HG03460 (cell line): ENCODE measurements around the gene MANEA.
"Not testable (repeated sequence)": the region's sequence is repeated elsewhere in the genome, so short reads cannot be mapped to it uniquely, and the experiment has no call there.

Source experiments
- ATAC-seq: cut with Tn5 transposase; IDR thresholded peaks from one replicate; pipeline ENCODE4 v1.9.1; 2021; ENCODE audit not compliant: unreplicated experiment

Gene MANEA, protein sequence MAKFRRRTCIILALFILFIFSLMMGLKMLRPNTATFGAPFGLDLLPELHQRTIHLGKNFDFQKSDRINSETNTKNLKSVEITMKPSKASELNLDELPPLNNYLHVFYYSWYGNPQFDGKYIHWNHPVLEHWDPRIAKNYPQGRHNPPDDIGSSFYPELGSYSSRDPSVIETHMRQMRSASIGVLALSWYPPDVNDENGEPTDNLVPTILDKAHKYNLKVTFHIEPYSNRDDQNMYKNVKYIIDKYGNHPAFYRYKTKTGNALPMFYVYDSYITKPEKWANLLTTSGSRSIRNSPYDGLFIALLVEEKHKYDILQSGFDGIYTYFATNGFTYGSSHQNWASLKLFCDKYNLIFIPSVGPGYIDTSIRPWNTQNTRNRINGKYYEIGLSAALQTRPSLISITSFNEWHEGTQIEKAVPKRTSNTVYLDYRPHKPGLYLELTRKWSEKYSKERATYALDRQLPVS

GRCh38 chr6:95577304-95578105 lies at the start of gene MANEA:
MANEA (plus strand) TSS chr6:95577535; CDS start chr6:95586440, 8,905 bp downstream.
- ATAC-seq, result peak; percentile 75

GRCh38 chr6:95529762-95530161 lies 47.6 kb upstream of the MANEA start:
- no peak for ATAC-seq

- no peak for ATAC-seq
Observed at GRCh38 chr6:95530176-95530819, 47.0 kb upstream of the MANEA start.

GRCh38 chr6:95543798-95544197 lies 33.5 kb upstream of the MANEA start:
- no peak for ATAC-seq

- no peak for ATAC-seq
Observed at GRCh38 chr6:95544517-95545225, 32.7 kb upstream of the MANEA start.

- ATAC-seq, result no peak
Observed at GRCh38 chr6:95545226-95545625, 32.1 kb upstream of the MANEA start.

GRCh38 chr6:95545686-95546085 lies 31.6 kb upstream of the MANEA start:
- ATAC-seq, result no peak

DNA sequence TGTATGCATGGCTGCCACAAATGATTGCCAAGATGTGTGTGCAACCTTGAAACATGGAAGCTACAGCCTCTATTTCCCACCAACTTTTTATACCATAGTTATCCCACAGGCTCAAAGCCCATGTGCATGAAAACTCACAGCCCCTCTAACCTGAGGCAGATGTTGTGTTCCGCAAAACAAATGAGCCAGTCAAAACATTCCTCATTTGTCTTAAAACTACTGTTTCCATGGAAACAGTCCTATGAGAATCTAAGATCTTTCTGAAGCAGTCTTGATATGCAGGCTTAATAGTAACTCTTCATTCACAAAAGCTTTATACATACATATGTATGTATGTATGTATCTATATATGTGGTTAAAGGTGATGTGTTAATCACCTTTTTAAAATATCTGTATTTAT lies 31.2 kb upstream of the MANEA start:
- ATAC-seq, result no peak

DNA sequence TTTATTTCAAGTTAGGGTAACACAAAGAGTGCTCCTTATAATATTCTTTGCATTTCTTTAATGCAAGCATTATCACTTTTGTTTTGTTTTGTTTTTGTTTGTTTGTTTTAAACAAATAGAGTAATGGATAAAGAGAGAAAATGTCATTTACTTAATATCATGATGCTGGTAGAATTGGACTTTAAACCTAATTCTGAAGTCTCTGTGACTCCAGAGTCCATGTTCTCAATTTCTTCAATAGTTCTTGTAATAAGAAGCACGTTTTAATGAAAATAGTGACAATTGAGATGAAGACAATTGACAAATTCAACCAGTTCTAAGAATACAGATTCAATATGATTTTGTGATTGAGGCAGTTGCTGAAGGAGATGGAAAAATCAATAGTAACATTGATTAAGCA lies 30.3 kb upstream of the MANEA start:
- no peak for ATAC-seq

DNA sequence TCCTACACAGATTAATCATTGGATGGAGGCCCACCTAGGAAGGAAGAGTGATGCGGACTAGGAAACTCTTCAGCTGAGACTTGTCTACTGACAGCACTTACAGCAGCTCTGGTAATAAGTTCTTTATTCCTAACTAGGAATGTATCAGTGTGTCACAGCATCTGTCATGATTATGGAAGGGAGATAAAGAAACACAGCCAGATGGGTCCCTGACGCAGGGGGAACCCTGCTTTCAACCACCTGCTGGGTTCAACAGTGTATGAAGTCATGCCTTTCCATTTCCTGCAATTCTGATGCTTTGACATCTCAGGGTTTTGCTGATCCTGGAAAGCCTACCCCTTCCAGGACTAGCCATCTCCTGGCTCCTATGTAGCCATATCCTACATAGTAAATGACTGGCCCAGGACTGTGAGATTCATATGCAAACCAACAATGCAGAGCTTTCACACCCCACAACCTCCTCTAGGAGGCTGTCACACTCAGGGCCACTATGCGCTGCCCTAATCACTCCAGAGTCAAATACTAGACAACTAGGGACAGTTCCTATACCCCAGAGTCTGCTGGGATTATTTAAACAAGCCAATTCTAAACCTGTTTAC lies 29.0 kb upstream of the MANEA start:
- no peak for ATAC-seq

- no peak for ATAC-seq
Observed at GRCh38 chr6:95551678-95552324, 25.5 kb upstream of the MANEA start.

DNA sequence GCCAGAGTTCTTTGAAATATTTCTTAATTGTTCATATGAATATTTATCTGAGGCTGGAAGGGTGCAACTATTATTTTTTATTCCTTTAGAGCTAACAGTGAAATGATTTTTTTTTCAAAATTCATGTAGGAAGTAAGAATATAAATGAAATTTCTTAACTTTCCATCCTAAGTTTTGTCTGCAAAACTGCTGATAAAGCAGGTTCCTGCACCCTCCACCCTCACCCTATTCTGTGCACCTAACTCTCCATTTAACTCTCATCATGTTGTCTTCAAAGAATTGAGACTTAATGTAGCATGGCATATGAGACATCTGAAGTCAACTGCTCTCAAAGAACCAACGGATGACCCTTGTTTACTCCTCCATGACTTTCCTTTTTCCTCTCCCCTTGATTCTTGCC lies 23.5 kb upstream of the MANEA start:
- ATAC-seq, result no peak

GRCh38 chr6:95560956-95561355 lies 16.4 kb upstream of the MANEA start:
- ATAC-seq, result not testable (repeated sequence)

DNA sequence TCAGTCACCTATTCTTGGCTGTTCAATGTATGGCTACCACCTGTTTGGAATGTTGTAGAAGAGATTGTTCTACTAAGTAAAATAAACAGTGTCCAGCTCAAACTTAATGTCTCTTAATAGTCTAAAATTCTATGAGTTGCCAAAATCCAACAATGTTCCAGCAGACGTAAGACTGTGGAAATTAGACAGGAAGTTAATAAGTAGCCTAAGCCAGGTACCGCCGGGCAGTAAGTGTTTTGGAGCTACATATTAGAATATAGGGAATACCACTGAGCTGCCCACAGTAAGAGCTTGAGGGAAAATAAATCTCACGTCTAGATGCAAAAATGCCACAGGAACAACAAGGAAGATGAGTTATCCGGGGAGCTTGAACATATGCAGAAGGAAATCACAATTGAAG lies 7.8 kb upstream of the MANEA start:
- no peak for ATAC-seq

DNA sequence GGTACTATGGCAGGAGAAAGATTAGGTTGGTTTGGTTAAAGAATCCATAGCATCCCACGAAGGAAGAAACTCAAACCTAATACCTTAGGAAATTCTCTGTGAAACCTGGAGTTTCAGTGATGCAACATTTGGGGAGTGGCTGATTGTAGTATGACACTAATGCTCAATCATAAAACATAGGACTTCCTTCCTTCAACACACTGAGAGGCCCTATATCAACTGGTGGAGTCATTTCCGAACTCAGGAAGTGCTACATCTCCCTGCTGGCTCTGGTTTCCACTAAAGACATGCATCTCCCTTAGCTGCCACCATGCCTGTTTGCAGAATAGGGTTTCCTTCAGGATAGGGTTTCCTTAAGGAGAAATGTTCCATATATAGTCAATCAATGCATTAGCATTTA lies 5.2 kb upstream of the MANEA start:
- ATAC-seq, result no peak

GRCh38 chr6:95574811-95575210 lies 2.5 kb upstream of the MANEA start:
- ATAC-seq, result no peak

- peak; percentile 27 for ATAC-seq
Observed at GRCh38 chr6:95576218-95576997, 927 bp upstream of the MANEA start.

DNA sequence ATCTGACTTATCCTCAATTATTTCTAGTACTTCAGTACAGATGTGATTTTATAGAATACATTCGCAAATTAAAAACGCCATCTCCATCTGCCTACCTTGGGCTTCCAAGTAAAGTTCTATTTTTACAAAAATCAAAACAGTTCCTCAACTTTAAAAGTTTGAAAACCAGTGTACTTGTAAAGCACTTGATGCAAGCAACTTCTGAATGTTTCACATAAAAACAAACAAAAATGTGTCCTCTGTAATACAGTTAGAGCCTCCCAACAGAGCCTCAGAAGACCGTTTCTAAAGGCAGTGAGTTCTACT lies 384 bp upstream of the MANEA start:
- no peak for ATAC-seq

- peak; percentile 15 for ATAC-seq
Observed at GRCh38 chr6:95578106-95578410, 723 bp downstream of the MANEA start.

GRCh38 chr6:95581073-95581472 lies 3.7 kb downstream of the MANEA start:
- no peak for ATAC-seq
